GM19438 (cell line): ENCODE measurements around the gene SPEG.
"Not testable (repeated sequence)": the region's sequence is repeated elsewhere in the genome, so short reads cannot be mapped to it uniquely, and the experiment has no call there.

Experiments used
- ATAC-seq: cut with Tn5 transposase; IDR thresholded peaks from one replicate; pipeline ENCODE4 v1.9.1; 2021; ENCODE audit warnings: low read depth; ENCODE audit not compliant: unreplicated experiment

SPEG gene

DNA sequence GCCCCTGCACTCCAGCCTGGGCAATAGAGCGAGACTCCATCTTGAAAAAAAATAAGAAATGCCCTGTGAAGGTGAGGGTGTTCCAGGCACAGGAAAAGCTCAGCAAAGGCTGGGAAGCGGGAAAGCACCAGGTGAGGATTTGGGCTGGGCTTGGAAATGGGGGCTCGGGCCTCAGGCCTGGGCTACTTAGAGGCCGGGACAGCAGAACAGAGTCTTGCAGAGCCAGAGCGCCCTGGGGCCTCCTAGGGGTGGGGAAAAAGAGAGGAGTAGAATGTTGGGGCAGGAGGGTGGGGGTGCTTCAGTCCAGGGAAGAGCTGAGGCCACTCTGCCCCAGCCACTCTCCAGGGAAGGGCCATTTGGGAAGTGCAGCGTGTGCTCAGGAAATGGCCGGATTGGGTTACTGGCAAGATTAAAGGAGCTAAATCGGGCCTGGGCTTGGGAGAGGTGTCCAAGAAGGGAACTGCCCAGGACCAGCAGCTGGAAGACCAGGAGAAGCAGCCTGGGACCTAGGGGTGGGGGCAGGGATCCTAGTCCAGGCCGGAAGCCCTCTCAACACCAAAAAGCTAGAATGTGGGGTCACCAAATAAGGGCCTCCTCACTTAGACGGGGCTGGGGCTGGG lies 30.2 kb upstream of the SPEG start:
- ATAC-seq = no peak

DNA sequence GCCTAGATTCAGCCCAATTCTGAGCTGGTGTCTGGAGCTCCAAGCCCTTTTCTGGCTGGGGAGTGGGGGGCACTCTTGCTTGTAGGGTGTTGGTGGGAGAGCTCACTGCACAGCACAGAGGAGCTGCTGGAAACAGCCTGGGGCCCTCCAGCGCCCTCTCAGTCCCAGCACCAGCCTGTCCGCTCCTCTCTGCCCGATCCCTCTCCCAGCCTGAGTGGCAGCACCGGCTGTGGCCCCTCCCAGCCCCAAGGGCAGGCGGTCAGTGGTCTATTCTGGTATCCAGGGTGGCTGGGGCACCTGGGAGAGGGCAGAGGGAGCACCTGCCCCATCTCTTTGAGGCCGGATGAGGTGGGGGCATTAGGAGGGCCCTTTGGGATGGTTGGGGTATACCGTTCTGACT lies 29.7 kb upstream of the SPEG start:
- ATAC-seq = no peak

DNA sequence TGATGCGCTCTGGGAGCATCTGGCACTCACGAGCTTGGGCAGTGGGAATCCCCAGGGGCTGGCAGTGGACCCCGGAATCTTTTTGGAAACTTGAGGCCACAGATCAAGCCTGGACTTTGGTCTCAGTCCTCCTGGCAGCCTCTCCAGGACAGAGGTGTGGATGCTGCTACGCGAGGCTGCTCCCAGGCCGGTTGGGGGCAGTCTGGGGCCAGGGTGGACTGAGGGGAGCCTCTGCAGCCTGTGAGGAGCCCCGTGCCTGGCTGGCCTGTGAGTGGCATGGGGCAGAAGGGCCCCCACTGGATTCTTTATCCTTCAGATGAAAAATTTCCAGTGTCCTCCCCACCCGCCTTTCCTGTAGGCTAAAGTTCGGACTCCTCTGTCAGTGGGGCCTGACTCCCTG lies 29.2 kb upstream of the SPEG start:
- ATAC-seq = no peak

DNA sequence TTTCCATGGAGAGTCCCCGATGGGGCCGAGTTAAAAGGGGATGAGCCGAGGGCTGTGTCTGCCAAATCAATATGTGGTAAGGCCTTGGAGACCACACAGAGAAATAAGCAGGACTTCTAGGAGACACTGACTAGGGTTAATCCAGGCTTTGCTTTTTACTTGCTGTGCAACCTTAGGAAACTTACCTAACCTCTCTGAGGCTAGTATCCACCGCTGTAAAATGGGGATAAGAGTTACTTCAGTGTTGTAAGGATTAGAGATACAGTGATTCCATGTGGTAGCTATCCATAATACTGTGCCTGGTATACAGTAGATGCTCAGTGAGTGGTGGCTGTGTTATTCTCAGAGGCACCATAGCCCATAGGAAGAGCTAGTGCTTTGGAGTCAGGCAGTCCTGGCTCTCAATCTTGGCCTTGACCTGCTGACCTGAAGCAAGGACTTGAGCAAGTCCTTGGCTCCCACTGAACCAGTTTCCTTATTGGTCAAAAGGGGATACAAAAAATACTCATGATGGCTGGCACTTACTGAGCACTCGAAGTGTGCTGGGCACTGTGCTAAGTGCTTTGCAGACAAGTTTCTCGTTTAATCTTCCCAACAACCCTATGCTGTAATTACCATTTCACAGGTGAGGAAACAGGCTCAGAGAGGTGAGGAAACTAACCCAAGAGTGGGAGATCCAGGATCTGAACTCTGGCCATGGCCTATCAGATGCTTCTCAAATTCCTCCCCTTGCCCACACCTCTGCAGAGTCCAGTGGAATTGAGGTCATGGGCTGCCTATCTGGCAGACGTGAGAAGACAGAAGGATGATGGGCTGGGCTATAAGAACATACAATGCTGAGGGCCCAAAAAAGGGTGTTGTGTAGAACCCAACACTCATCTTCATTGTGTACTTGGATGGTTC lies 28.4 kb upstream of the SPEG start:
- no peak for ATAC-seq

DNA sequence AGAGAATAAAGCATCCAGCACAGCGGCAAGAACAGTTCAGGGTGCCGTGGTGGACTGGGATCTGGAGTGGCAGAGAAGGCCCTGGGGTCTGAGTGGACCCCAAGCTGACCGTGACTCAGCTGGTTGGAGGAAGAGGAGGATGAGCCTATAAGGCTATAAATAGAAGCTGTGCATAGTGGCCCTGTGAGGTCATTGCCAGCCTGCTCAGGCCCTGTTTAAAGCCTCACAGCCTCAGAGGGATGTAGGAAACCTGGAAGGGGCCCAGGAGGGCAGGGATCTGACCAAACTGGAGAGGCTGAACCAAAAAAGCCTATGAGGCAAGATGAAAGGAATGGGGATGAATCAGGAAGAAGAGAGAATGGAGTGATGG lies 27.8 kb upstream of the SPEG start:
- no peak for ATAC-seq

DNA sequence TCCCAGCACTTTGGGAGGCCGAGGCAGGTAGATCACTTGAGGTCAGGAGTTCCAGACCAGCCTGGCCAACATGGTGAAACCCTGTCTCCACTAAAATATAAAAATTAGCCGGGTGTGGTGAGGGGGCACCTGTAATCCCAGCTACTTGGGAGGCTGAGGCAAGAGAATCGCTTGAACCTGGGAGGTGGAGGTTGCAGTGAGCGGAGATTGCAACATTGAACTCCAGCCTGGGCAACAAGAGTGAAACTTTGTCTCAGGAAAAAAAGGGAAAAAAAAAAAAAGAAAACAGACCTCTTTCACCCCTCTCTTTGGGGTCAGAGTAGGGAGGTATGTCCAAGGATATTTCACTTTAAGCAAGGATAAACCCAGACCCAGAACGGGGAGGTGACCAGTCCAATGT lies 27.3 kb upstream of the SPEG start:
- ATAC-seq = not testable (repeated sequence)

DNA sequence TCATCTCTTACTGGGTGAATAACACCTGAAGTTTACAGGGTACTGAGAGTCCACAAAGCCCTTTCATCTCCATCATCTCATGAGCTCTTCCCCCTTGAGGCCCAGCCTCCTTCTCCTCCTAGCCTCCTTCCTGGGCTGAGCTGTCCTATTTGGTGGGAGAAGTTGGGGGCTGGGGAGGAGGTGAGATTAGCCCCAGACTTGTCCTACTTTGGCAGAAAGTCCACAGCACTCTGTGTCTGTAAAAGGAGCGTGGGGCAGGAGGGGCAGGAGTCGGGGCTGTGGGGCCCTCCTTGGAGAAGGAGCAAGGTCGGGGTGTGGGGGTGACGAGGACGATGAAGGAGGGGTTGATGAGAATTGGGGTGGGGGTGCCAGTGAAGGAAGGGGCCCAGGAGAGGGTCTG lies 26.4 kb upstream of the SPEG start:
- no peak for ATAC-seq

DNA sequence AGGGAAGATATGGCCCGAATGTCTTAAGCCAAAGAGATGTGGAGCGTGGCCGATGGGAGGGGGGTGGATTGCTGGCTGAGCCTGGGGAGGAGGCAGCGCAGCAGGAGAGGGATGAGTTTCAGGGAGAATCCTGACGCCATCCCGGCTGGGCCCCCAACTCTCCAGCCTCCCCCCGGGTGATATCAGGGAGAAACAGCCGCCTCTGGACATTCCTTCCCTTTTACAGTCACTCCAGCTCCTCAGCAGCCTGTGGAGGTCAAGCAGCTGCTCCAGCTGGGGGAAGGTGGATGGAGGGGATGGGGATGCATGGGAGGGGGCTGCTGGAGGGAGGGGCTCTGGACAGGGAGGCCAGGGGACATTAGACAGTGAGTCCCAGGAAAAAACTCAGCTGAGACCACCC lies 26.0 kb upstream of the SPEG start:
- no peak for ATAC-seq

DNA sequence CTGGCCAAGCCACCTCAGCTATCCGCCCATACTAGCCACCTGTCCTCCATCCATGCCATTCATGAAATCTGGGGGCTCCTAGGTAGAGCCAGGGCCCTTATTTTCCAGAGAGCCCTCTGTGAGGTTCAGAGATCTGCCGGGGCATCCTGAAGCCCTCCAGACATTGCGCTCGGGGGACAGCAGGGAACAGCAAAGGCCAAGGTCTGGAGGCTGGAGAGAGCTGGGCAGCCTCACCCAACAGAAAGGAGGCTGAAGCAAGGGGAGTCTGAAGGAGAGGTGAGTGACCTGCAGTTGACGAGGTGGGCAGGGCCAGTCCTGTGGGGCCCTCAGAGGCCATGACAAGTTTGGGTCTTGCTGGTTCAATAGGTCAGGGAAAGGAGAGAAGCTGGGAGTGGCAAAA lies 25.0 kb upstream of the SPEG start:
- no peak for ATAC-seq

DNA sequence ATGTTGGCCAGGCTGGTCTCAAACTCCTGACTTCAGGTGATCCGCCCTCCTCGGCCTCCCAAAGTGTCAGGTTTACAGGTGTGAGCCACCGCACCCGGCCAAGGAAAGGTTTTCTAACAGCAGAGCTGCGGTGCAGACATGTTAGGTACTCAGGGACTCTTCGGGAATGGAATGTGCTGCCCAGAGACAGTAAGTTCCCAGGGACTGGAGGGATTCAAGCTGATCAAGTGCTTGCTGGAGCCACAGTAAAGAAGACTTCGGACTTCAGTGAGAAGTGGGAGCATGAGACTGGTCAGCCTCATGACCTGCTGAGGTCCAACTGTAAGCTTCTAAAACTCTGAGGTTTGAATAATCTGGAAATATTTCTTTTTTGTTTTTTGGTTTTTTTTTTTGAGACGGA lies 24.3 kb upstream of the SPEG start:
- no peak for ATAC-seq

DNA sequence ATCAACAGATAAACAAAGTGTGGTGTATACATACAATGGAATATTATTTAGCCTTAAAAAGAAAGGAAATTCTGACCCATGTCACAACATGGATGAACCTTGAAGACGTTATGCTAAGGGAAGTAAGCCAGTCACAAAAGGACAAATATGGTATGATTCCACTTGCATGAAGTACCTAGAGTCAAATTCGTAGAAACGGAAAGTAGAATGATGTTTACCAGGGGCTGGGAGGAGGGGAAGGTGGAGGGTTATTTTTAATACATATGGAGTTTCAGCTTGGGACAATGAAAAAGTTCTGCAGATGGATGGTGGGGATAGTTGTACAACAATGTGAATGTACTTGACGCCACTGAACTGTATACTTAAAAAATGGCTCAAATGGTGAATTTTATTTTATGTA lies 19.8 kb upstream of the SPEG start:
- no peak for ATAC-seq

DNA sequence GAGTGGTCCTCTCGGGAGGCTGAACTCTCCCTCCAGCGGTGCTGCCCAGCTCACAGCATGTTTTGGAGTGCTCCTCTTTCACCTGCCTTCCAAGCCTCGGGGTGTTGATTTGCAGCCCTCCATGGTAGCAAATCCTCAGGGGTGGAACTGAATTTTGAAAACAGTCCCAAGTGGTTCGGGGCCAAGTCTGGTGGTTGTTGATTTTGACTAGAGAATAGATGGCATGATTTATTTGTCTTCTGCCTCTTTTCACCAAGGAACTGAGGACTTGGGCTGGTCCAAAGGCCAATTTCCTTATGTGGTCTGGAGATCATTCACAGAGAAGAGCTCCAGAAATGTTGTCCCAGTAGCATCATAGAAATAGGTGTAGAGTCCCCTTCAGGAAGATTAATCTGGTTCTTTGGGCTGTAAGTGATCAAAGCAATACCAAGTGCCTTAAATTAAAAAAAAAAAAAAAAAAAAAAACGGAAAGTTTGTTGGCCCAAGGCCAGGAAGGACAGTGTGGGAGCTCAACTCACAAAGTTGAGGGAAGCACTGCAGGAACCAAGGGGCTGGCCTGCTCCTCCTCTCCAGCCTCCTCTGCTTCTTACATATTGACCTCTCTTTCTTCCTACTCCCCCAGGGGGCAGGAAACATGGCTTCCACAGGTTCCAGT lies 18.9 kb upstream of the SPEG start:
- ATAC-seq = no peak

DNA sequence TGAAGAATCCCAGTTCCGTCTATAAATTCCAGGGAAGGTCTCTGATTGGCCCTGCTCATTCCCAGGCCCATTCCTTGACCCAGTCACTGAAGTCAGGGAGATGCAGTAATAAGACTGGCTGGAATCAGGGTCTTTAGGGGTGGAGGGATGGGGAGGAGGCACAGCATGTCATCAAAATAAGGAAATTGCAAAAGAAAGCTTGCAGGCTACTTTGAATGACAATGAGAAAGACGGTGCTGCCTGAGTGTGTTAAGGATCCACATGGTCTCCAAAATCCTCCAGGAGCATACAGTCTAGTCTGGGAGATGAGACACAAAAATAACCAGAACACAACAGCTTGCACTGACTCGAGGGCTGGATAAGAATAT lies 18.4 kb upstream of the SPEG start:
- ATAC-seq = no peak

DNA sequence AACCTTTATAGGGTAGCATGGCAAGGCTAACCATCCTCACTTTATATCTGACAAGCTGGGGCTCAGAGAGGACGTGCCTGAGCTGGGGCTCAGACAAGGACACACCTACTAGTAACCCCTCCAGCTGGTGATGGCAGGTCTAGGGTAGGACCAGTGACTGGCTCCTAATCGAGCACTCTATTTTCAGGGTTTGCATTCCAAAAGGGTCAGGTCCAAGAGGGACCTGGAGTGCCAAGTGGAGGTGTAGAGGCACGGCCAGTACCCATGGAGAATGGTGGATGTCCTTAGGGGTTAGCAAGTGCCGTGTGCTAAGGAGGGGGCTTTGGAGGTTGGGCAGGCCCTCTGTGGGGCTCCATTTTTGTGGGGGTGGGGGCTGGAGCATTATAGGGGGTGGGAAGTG lies 17.7 kb upstream of the SPEG start:
- no peak for ATAC-seq

DNA sequence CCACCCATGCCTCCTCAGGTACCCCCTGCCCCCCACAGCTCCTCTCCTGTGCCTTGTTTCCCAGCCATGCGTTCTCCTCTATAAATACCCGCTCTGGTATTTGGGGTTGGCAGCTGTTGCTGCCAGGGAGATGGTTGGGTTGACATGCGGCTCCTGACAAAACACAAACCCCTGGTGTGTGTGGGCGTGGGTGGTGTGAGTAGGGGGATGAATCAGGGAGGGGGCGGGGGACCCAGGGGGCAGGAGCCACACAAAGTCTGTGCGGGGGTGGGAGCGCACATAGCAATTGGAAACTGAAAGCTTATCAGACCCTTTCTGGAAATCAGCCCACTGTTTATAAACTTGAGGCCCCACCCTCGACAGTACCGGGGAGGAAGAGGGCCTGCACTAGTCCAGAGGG lies 17.3 kb upstream of the SPEG start:
- no peak for ATAC-seq

DNA sequence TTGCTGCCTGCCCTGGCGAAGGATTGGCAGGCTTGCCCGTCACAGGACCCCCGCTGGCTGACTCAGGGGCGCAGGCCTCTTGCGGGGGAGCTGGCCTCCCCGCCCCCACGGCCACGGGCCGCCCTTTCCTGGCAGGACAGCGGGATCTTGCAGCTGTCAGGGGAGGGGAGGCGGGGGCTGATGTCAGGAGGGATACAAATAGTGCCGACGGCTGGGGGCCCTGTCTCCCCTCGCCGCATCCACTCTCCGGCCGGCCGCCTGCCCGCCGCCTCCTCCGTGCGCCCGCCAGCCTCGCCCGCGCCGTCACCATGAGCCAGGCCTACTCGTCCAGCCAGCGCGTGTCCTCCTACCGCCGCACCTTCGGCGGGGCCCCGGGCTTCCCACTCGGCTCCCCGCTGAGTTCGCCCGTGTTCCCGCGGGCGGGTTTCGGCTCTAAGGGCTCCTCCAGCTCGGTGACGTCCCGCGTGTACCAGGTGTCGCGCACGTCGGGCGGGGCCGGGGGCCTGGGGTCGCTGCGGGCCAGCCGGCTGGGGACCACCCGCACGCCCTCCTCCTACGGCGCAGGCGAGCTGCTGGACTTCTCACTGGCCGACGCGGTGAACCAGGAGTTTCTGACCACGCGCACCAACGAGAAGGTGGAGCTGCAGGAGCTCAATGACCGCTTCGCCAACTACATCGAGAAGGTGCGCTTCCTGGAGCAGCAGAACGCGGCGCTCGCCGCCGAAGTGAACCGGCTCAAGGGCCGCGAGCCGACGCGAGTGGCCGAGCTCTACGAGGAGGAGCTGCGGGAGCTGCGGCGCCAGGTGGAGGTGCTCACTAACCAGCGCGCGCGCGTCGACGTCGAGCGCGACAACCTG lies 16.3 kb upstream of the SPEG start, which contains the start of gene DES:
Gene DES, plus strand, starts transcription at position 223 of the 857 bp plus-strand sequence. Its CDS starts 86 bp downstream, at position 309.
- ATAC-seq = no peak

DNA sequence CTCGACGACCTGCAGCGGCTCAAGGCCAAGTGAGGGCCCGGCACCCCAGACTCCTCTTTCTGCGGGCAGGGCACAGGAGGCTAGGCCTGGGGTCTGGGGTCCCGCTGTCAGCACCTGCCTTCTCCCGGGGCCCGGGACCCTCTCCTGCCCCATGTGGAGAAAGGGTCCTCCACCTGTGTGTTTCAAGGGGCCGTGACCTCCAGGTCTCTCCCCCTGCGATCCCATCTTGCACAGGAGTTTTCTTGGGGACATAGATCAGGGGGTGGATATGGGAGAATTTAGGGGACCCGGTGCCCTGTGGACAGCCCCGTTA lies 15.7 kb upstream of the SPEG start:
- no peak for ATAC-seq

DNA sequence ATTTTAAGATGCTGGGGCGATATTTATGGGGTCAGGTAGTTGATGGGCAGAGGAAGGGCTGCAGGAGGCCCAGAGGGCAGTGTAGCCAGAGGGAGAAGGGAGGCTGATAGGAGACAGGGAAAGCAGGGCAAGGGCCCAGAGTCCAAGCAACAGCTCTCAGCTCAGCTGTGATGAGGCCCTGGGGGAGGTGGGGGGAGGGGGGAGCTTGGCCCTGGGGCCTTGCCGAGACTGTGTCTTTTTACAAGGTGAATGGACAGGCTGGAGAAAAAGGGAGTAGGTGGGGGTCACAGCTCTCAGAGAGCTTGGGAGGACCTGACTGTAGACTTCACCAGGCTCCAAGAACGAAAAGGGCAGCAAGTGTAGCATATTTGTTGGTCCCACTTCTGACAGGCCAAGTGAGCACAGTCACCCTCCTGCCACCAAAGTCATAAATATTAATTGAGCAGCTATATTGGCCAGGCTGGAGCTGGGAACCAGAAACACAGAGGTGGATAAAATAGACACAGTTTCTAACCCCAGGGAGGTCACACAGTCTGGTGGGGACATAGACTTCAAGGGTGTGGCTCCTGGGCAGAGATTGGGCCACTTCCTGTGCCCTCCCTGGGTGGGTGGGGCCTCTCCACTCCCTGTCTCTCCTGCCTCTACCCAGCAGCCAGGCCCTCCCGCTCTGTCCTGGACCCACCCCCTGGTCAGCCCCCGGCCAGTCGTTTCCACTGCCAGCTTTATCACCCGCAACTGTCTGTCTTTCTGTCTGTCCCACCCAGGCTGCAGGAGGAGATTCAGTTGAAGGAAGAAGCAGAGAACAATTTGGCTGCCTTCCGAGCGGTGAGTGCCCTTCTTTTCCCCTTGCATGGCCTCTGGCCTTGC lies 15.1 kb upstream of the SPEG start:
- ATAC-seq = no peak

DNA sequence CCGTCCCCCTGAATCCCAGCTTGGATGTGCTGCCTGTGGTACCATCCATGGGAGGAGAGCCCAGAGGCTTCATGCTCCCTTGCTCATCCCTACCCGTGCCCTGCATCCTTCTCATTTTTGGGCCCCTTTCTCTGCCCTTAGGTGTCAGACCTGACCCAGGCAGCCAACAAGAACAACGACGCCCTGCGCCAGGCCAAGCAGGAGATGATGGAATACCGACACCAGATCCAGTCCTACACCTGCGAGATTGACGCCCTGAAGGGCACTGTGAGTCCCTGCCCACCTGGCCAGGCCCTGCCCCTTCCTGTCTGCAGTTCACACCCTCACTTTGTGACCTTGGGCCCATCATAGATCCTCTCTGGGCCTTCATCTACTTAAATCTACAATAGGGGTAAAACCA lies 14.0 kb upstream of the SPEG start:
- no peak for ATAC-seq

DNA sequence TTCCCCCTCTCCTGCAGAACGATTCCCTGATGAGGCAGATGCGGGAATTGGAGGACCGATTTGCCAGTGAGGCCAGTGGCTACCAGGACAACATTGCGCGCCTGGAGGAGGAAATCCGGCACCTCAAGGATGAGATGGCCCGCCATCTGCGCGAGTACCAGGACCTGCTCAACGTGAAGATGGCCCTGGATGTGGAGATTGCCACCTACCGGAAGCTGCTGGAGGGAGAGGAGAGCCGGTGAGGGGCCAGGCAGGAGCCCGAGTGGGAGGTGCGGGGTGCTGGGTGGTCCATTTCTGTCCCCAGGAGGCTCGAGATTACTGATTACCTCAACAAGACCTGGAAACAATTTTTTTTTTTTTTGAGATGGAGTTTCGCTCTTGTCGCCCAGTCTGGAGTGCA lies 13.3 kb upstream of the SPEG start:
- ATAC-seq = no peak
